ENCODE measurements around the gene TSSK3. TPM values are rescaled to one million over a fixed set of nuclear protein-coding genes. Genes with fewer than 3 reads are reported as not detected.
"Not testable (repeated sequence)": the region's sequence is repeated elsewhere in the genome, so short reads cannot be mapped to it uniquely, and the experiment has no call there.

TSSK3 gene
- total RNA-seq, 1 donor from 2014 or later, result not detected

DNA sequence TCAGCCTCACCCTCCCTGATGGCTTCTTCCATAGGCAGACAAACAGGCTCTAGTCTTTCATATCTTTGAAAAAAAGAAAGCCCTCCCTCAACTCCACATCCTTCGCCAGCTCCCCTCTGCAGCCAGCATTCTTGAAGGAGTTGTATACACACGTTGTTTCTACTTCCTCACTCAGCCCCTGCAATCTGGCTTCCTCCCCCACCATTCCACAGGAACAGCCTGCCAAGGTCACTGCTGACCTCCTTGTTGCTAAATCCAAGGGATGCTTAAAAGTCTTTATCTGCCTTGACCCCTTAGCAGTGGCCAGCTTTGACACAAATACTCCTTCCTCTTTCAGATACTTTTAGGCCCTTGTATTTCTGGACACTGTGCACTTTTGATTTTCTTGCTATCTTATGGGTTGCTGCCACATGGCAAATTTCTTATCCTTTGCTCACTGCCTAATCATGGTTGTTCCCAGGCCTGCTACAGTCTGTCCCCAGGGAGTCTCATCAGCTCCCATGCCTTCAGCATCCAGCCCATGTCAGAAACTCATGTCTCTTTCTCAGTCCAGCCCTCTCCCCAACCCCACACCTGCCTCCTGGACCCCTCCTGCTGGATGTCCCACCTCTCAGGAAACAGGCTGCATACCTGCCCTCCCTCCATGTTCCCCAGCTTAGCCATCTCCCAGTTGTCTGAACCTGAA lies 8.3 kb upstream of the TSSK3 start:
- no peaks in the 10 kb centered on the region for H3K27me3 ChIP-seq (ENCODE audit: control insufficient read depth, insufficient read depth, low read length)
- H3K36me3 ChIP-seq (ENCODE audit: control insufficient read depth, insufficient read depth, low read length), result no peaks in the 10 kb centered on the region
- H3K4me3 ChIP-seq (ENCODE audit: low read depth, low read length), result no peak overlapping the region
- DNase-seq (ENCODE audit: low read depth), result no peak
- TF ChIP-seq, protein P1, sequence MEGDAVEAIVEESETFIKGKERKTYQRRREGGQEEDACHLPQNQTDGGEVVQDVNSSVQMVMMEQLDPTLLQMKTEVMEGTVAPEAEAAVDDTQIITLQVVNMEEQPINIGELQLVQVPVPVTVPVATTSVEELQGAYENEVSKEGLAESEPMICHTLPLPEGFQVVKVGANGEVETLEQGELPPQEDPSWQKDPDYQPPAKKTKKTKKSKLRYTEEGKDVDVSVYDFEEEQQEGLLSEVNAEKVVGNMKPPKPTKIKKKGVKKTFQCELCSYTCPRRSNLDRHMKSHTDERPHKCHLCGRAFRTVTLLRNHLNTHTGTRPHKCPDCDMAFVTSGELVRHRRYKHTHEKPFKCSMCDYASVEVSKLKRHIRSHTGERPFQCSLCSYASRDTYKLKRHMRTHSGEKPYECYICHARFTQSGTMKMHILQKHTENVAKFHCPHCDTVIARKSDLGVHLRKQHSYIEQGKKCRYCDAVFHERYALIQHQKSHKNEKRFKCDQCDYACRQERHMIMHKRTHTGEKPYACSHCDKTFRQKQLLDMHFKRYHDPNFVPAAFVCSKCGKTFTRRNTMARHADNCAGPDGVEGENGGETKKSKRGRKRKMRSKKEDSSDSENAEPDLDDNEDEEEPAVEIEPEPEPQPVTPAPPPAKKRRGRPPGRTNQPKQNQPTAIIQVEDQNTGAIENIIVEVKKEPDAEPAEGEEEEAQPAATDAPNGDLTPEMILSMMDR (IDR thresholded peaks at IDR 0.05; ENCODE audit: insufficient read depth, low read length, poor library complexity, severe bottlenecking), result no peak

DNA sequence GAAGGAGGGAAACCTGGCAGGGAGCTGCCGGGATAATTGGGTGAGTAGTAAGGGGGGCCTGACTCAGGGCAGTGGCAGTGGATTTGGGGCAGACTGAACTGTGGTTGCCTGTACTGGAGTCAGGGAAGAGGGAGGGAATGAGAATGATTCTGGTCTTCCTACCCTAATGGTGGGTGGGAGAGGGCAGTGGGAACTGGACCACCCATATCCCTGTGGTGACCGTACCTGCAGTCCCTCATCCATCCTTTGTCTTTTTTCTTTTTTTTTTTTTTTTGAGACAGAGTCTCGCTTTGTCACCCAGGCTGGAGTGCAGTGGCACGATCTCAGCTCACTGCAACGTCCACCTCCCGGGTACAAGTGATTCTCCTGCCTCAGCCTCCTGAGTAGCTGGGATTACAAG lies 6.6 kb upstream of the TSSK3 start:
- not testable (repeated sequence) for DNase-seq (ENCODE audit: low read depth); H3K27me3 ChIP-seq (ENCODE audit: control insufficient read depth, insufficient read depth, low read length)

DNA sequence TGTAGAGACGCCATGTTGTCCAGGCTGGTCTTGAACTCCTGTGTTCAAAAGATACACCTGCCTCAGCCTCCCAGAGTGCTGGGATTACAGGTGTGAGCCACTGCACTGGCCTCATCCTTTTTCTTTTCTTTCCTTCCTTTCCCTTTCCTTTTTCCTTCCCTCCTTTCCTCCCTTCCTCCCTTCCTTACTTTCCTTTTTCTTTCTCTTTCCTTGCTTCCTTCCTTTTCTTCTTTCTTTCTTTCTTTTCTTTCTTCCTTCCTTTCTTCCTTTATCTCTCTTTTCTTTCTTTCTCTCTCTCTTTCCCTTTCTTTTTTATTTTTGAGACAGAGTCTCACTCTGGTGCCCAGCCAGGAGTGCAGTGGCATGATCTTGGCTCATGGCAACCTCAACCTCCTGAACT lies 5.9 kb upstream of the TSSK3 start:
- H3K4me3 ChIP-seq (ENCODE audit: low read depth, low read length), result no peak overlapping the region
- H3K27me3 ChIP-seq (ENCODE audit: control insufficient read depth, insufficient read depth, low read length), result no peaks in the 10 kb centered on the region
- TF ChIP-seq, protein P1 (IDR thresholded peaks at IDR 0.05; ENCODE audit: insufficient read depth, low read length, poor library complexity, severe bottlenecking), result no peak
- no peaks in the 10 kb centered on the region for H3K36me3 ChIP-seq (ENCODE audit: control insufficient read depth, insufficient read depth, low read length)
- DNase-seq (ENCODE audit: low read depth), result no peak

More for the DNA sequence above, 6.6 kb upstream of the TSSK3 start:
- not testable (repeated sequence) for H3K4me3 ChIP-seq (ENCODE audit: low read depth, low read length); H3K36me3 ChIP-seq (ENCODE audit: control insufficient read depth, insufficient read depth, low read length)

DNA sequence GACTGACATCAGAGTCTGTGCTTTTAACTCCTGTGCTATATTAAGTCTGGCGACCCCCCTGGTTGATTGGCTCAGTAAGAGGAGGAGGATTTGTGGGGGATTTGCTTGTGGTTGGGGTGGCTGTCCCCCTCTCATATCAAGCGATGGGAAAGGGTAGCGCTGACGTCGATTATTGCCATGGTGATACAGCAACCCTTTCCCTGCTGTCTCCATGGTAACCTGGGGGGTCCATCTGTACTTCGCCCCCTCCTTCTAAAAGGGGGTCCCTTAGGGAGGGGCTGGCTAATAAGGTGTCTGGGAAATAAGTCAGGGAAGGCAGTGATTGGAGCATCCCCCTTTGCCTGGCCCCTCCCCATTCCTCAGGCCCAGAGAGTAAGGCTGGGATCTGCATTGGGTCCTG lies 4.7 kb upstream of the TSSK3 start:
- TF ChIP-seq, protein P1 (IDR thresholded peaks at IDR 0.05; ENCODE audit: insufficient read depth, low read length, poor library complexity, severe bottlenecking), result no peak
- H3K36me3 ChIP-seq (ENCODE audit: control insufficient read depth, insufficient read depth, low read length), result no peaks in the 10 kb centered on the region

DNA sequence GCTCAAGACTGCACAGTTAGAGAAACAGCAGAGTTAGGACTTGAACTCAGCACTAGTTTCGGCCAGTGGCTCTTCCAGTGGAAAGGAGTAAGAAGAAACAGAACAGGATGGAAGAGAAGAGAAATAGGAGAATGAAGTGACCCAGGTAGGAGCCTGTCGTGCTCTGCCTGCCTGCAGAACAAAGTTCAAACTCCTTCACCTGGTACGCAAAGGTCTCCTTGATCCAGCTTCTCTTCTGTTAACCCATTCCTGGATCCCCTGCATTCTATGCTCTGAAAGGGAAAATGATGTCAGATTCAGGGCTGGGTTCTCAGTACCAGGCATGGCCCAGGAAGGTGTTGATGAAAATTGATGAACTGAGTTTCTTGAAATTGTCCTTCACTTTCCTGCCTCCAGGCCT lies 3.9 kb upstream of the TSSK3 start:
- TF ChIP-seq, protein P1 (IDR thresholded peaks at IDR 0.05; ENCODE audit: insufficient read depth, low read length, poor library complexity, severe bottlenecking), result no peak
- no peaks in the 10 kb centered on the region for H3K36me3 ChIP-seq (ENCODE audit: control insufficient read depth, insufficient read depth, low read length)
- H3K27me3 ChIP-seq (ENCODE audit: control insufficient read depth, insufficient read depth, low read length), result no peaks in the 10 kb centered on the region
- DNase-seq (ENCODE audit: low read depth), result no peak
- no peak overlapping the region for H3K4me3 ChIP-seq (ENCODE audit: low read depth, low read length)

More for the DNA sequence above, 4.7 kb upstream of the TSSK3 start:
- Histone ChIP-seq H3K27me3 (ENCODE audit: control insufficient read depth, insufficient read depth, low read length) (no peaks in the 10 kb centered on the region), H3K4me3 (ENCODE audit: low read depth, low read length) (no peak overlapping the region)
- DNase-seq (ENCODE audit: low read depth), result no peak

DNA sequence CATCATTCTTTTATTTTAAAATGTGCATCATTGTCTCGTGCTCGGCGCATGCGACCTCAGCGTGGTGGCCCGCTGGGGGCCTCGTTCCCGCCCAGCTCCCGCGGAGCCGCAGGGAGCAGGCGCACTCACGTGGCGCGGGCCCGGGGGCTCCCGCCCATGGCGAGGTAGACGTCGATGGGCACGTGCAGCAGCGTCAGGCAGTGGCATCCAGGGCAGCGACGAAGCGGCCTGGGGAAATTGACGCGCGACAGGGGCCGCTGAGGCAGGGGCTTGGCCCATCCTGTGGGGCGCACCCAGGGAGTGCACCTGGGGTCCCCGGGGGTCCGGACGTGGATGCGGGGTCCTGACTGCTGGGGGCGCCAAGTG lies 1.0 kb upstream of the TSSK3 start:
- TF ChIP-seq, protein P1 (IDR thresholded peaks at IDR 0.05; ENCODE audit: insufficient read depth, low read length, poor library complexity, severe bottlenecking), result no peak
- Histone ChIP-seq H3K4me3 (ENCODE audit: low read depth, low read length) (no peak overlapping the region), H3K36me3 (ENCODE audit: control insufficient read depth, insufficient read depth, low read length) (no peaks in the 10 kb centered on the region), H3K27me3 (ENCODE audit: control insufficient read depth, insufficient read depth, low read length) (no peaks in the 10 kb centered on the region)
- no peak for DNase-seq (ENCODE audit: low read depth)

Data from kidney epithelial cell (primary cell).